ENCODE measurements around the gene KCNK6. TPM values are rescaled to one million over a fixed set of nuclear protein-coding genes. Genes with fewer than 3 reads are reported as not detected.

Gene KCNK6
- total RNA-seq, 3 donors from 2014 or later, result 3.5 to 5.1 (median 3.6) TPM

DNA sequence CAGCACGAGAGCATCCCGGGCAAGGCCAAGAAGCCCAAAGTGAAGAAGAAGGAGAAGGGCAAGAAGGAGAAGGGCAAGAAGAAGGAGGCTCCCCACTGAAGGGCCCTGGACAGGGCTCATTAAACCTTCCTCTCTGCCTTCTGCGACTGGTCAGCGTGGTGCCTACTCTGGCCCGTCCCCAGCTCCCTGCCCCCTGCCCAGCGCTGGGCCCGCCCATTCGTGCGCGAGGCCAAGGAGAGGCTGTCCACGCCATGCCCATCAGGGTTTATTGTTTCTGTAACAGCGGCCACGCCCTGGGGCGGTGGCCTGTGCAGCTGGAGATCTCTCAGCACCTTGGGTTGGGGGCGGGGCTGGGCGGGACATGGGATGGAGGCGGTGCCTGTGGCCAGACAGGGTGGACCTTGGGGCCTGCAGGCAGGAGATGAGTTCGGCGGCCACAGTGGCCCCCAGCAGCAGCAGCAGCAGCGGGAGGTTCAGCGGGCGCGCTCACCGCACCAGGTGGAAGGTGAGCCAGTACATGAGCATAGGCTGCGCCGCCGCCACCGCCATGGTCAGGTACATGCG is 14.7 kb upstream of the KCNK6 start:
- no peaks in the 10 kb centered on the region for H3K4me1 ChIP-seq
- H3K9me3 ChIP-seq, result no peaks in the 10 kb centered on the region
- peak overlapping the region in 2 of 3 donors; percentile 13 to 18 for H3K4me3 ChIP-seq
- H3K27ac ChIP-seq, result peak overlapping the region; percentile 46 to 52
- H3K27me3 ChIP-seq, result no peaks in the 10 kb centered on the region
- DNase-seq (ENCODE audit: low spot score in 2 of 2), result peak; percentile 54 to 74
- H3K36me3 ChIP-seq, result no peaks in the 10 kb centered on the region
- intact Hi-C loops (cut with DNase I; ENCODE audit: low total_unique reads), result no loop called here
- TF ChIP-seq POLR2A (IDR thresholded peaks at IDR 0.05), result no peak
- TF ChIP-seq POLR2AphosphoS5 (IDR thresholded peaks at IDR 0.05), result peak in 1 of 3 donors; percentile 29

DNA sequence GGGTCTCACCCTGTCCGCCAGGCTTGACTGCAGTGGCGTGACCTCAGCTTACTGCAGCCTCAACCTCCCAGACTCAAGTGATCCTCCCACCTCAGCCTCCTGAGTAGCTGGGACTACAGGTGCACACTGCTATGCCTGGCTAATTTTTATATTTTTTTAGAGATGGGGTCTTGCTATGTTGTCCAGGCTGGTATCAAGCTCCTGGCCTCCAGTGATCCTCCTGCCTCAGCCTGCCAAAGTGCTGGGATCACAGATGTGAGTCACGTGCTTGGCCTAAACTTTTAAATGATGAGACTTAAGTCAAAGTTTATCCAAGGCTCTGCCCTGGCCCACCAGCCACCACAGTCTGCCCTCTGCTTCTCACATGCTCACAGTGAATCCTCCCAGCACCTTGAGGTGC is 13.4 kb upstream of the KCNK6 start:
- H3K9me3 ChIP-seq, result no peaks in the 10 kb centered on the region
- H3K4me1 ChIP-seq, result no peaks in the 10 kb centered on the region
- no peak for TF ChIP-seq POLR2AphosphoS5 (IDR thresholded peaks at IDR 0.05)
- no peak for TF ChIP-seq POLR2A (IDR thresholded peaks at IDR 0.05)
- TF ChIP-seq, protein P1, sequence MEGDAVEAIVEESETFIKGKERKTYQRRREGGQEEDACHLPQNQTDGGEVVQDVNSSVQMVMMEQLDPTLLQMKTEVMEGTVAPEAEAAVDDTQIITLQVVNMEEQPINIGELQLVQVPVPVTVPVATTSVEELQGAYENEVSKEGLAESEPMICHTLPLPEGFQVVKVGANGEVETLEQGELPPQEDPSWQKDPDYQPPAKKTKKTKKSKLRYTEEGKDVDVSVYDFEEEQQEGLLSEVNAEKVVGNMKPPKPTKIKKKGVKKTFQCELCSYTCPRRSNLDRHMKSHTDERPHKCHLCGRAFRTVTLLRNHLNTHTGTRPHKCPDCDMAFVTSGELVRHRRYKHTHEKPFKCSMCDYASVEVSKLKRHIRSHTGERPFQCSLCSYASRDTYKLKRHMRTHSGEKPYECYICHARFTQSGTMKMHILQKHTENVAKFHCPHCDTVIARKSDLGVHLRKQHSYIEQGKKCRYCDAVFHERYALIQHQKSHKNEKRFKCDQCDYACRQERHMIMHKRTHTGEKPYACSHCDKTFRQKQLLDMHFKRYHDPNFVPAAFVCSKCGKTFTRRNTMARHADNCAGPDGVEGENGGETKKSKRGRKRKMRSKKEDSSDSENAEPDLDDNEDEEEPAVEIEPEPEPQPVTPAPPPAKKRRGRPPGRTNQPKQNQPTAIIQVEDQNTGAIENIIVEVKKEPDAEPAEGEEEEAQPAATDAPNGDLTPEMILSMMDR (IDR thresholded peaks at IDR 0.05), result no peak
- H3K27ac ChIP-seq, result no peak overlapping the region
- DNase-seq (ENCODE audit: low spot score in 2 of 2), result no peak
- intact Hi-C loops (cut with DNase I; ENCODE audit: low total_unique reads), result no loop called here
- no peak overlapping the region for H3K4me3 ChIP-seq
- no peaks in the 10 kb centered on the region for H3K36me3 ChIP-seq
- H3K27me3 ChIP-seq, result no peaks in the 10 kb centered on the region

GRCh38 chr19:38307076-38307475 is 12.6 kb upstream of the KCNK6 start:
- no peak for DNase-seq (ENCODE audit: low spot score in 2 of 2)

GRCh38 chr19:38307597-38307996 is 12.0 kb upstream of the KCNK6 start:
- H3K36me3 ChIP-seq, result no peaks in the 10 kb centered on the region
- no peak overlapping the region for H3K27ac ChIP-seq
- no peak for DNase-seq (ENCODE audit: low spot score in 2 of 2)
- intact Hi-C loops (cut with DNase I; ENCODE audit: low total_unique reads), result no loop called here
- no peaks in the 10 kb centered on the region for H3K27me3 ChIP-seq
- no peaks in the 10 kb centered on the region for H3K9me3 ChIP-seq
- TF ChIP-seq, protein P1 (IDR thresholded peaks at IDR 0.05), result no peak
- TF ChIP-seq POLR2A (IDR thresholded peaks at IDR 0.05) (no peak), POLR2AphosphoS5 (IDR thresholded peaks at IDR 0.05) (no peak)
- no peak overlapping the region for H3K4me3 ChIP-seq
- H3K4me1 ChIP-seq, result no peaks in the 10 kb centered on the region

More at GRCh38 chr19:38307076-38307475, 12.6 kb upstream of the KCNK6 start:
- no peaks in the 10 kb centered on the region for H3K36me3 ChIP-seq
- H3K9me3 ChIP-seq, result no peaks in the 10 kb centered on the region
- no peaks in the 10 kb centered on the region for H3K4me1 ChIP-seq
- H3K27ac ChIP-seq, result no peak overlapping the region
- intact Hi-C loops (cut with DNase I; ENCODE audit: low total_unique reads), result no loop called here
- no peaks in the 10 kb centered on the region for H3K27me3 ChIP-seq
- no peak overlapping the region for H3K4me3 ChIP-seq
- TF ChIP-seq, protein P1 (IDR thresholded peaks at IDR 0.05), result no peak
- TF ChIP-seq POLR2AphosphoS5 (IDR thresholded peaks at IDR 0.05) (no peak), POLR2A (IDR thresholded peaks at IDR 0.05) (no peak)

DNA sequence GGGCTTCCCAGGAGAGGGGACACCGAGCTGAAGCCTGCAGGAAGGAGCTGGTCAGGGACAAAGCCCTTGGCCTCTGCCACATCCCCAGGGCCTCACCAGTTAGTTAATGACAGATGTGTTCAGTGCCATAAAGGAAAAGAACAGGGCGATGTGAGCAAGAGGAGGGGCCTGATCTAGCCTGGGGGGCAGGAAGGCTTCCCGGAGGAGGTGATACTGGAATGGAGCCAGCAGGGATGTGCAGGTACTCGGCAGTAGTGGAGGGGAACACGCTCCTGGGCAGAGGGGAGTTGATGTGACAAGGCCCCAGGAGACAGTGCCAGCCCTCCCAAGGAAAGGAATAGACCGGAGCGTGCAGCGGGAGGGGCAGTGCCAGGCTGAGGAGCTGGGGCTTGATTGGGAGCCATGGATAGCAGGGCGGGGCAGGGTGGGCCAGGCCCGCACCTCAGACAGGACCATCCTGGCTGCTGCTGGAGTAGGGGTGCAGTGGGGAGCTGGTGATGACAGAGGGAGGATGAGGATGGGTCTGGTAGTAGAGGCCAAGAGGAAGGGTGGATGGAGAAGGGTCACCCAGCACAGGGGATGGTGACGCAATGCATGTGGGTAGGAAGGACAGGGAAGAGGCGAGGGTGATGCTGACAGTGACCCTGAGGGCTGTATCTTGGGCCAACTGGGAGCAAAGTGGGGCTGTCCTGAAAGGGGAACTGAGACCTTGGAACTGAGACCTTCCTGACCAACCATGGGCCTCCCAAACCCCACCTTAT is 11.5 kb upstream of the KCNK6 start:
- no peak for DNase-seq (ENCODE audit: low spot score in 2 of 2)
- Histone ChIP-seq H3K4me1 (no peaks in the 10 kb centered on the region), H3K4me3 (no peak overlapping the region), H3K27ac (no peak overlapping the region), H3K9me3 (no peaks in the 10 kb centered on the region), H3K36me3 (no peaks in the 10 kb centered on the region), H3K27me3 (no peaks in the 10 kb centered on the region)
- intact Hi-C loops (cut with DNase I; ENCODE audit: low total_unique reads), result no loop called here
- TF ChIP-seq, protein P1 (IDR thresholded peaks at IDR 0.05), result no peak
- no peak for TF ChIP-seq POLR2A (IDR thresholded peaks at IDR 0.05)
- TF ChIP-seq POLR2AphosphoS5 (IDR thresholded peaks at IDR 0.05), result no peak

Data from breast epithelium (tissue), 4 donors.